H1 (cell line): Measurements from ENCODE around the gene PTBP1. TPM values are rescaled to one million over a fixed set of nuclear protein-coding genes. Genes with fewer than 3 reads are reported as not detected.

ENCODE experiments used
- CTCF ChIA-PET: fragments of 300-600 bp; sonication (Branson Sonifier 250); formaldehyde crosslinking; loops from one replicate; lab custom pipeline; 2021; ENCODE audit not compliant: partially characterized antibody; lab: Charles Lee
- POLR2A ChIA-PET: fragments of 300-600 bp; sonication (Branson Sonifier 250); formaldehyde crosslinking; loops from one replicate; lab custom pipeline; 2021; ENCODE audit warnings: inconsistent platforms; ENCODE audit not compliant: partially characterized antibody; lab: Charles Lee
- DNase-seq, 2 experiments: peaks; one replicate each; pipeline versions ENCODE4 v3.0.0 to v3.0.0-alpha.2; 2010 to 2022; ENCODE audit warnings: low spot score in 2 of 2, low read depth in 1 of 2, mixed read lengths in 1 of 2
- FAIRE-seq: peaks from 2 replicates; lab custom pipeline; 2011; peaks lifted over from hg19 to GRCh38; lab: Jason Lieb, UNC
- H2AFZ ChIP-seq: 2 replicates; pipeline ENCODE4 v1.8.1; 2012; ENCODE audit warnings: low read length, inconsistent platforms
- H2AK5ac ChIP-seq: 2 replicates; pipeline ENCODE4 v1.6.1; 2013; ENCODE audit warnings: low read depth, low read length
- H2BK120ac ChIP-seq: replicated peaks from 2 replicates; pipeline ENCODE3; 2013; ENCODE audit warnings: low read depth, low read length, inconsistent platforms
- H2BK12ac ChIP-seq: 2 replicates; pipeline ENCODE4 v1.6.1; 2013; ENCODE audit warnings: low read depth, low read length
- H2BK15ac ChIP-seq: 2 replicates; pipeline ENCODE4 v1.6.1; 2013; ENCODE audit warnings: low read length
- H2BK20ac ChIP-seq: 2 replicates; pipeline ENCODE4 v1.6.1; 2013; ENCODE audit warnings: low read length
- H2BK5ac ChIP-seq: 2 replicates; pipeline ENCODE4 v1.6.1; 2013; ENCODE audit warnings: low read depth, low read length
- H3K14ac ChIP-seq: 2 replicates; pipeline ENCODE4 v1.6.1; 2013; ENCODE audit warnings: inconsistent platforms; ENCODE audit not compliant: insufficient read length
- H3K18ac ChIP-seq: 2 replicates; pipeline ENCODE4 v1.6.1; 2013; ENCODE audit warnings: low read length; ENCODE audit errors: extremely low read depth
- H3K23ac ChIP-seq: 2 replicates; pipeline ENCODE4 v1.6.1; 2013; ENCODE audit warnings: inconsistent platforms; ENCODE audit not compliant: insufficient read length
- H3K23me2 ChIP-seq: 2 replicates; pipeline ENCODE4 v1.6.1; 2013; ENCODE audit warnings: low read depth, low read length
- H3K27ac ChIP-seq: 2 replicates; pipeline ENCODE4 v1.6.1; 2011; ENCODE audit warnings: low read depth, low read length, inconsistent platforms
- H3K27me3 ChIP-seq, 4 experiments: replicated peaks in 1 of 4; 1 replicate in 1 of 4; 2 replicates in 3 of 4; pipeline versions ENCODE4 v1.6.1 to v1.8.1; 2011 to 2013; ENCODE audit warnings: low read length in 3 of 4, mild to moderate bottlenecking in 3 of 4, inconsistent platforms in 2 of 4, mixed read lengths in 2 of 4, moderate library complexity in 1 of 4; ENCODE audit not compliant: control insufficient read depth in 3 of 4, insufficient read depth in 3 of 4; ENCODE audit errors: extremely low read depth in 1 of 4
- H3K36me3 ChIP-seq, 4 experiments: 2 replicates each; pipeline versions ENCODE4 v1.6.1 to v1.8.1; 2011 to 2013; ENCODE audit warnings: mild to moderate bottlenecking in 4 of 4, low read length in 3 of 4, moderate library complexity in 2 of 4, control low read depth in 1 of 4, inconsistent platforms in 1 of 4; ENCODE audit not compliant: insufficient read depth in 4 of 4, control insufficient read depth in 2 of 4
- H3K4ac ChIP-seq: replicated peaks from 2 replicates; pipeline ENCODE3; 2013; ENCODE audit warnings: low read length, low read depth, mixed read lengths, inconsistent platforms; ENCODE audit not compliant: insufficient read length
- H3K4me1 ChIP-seq, 4 experiments: replicated peaks in 1 of 4; 1 replicate in 1 of 4; 2 replicates in 3 of 4; pipeline versions ENCODE4 v1.6.1 to v1.8.1; 2011 to 2013; ENCODE audit warnings: low read length in 3 of 4, inconsistent platforms in 2 of 4, mixed read lengths in 1 of 4; ENCODE audit not compliant: insufficient read depth in 4 of 4, control insufficient read depth in 3 of 4
- H3K4me2 ChIP-seq, 2 experiments: 2 replicates each; pipeline versions ENCODE4 v1.6.1 to v1.8.1; 2011 to 2013; ENCODE audit warnings: low read depth in 2 of 2, low read length in 2 of 2, control low read depth in 1 of 2, inconsistent platforms in 1 of 2, mild to moderate bottlenecking in 1 of 2; ENCODE audit not compliant: insufficient read depth in 1 of 2
- H3K4me3 ChIP-seq, 4 experiments: fragments of 200-600, 300-600 bp in 1 of 4; sonication (generic), shearing (Covaris generic), sonication (Bioruptor Twin) in 1 of 4; 2 replicates each; pipeline versions ENCODE4 v1.5.1 to v1.8.1; 2011 to 2016; ENCODE audit warnings: low read length in 4 of 4, low read depth in 3 of 4, control low read depth in 2 of 4, inconsistent platforms in 2 of 4, mild to moderate bottlenecking in 2 of 4, mixed read lengths in 1 of 4, moderate library complexity in 1 of 4; ENCODE audit not compliant: insufficient read depth in 2 of 4; ENCODE audit errors: extremely low read depth in 1 of 4
- H3K56ac ChIP-seq: replicated peaks from 2 replicates; pipeline ENCODE3; 2013; ENCODE audit warnings: low read depth, mild to moderate bottlenecking, mixed read lengths, low read length, inconsistent platforms; ENCODE audit not compliant: insufficient read length
- H3K79me1 ChIP-seq: 2 replicates; pipeline ENCODE4 v1.6.1; 2013; ENCODE audit warnings: low read depth, low read length, control low read depth
- H3K79me2 ChIP-seq, 2 experiments: 2 replicates each; pipeline versions ENCODE4 v1.6.1 to v1.8.1; 2012 to 2013; ENCODE audit warnings: low read length in 2 of 2, mild to moderate bottlenecking in 2 of 2, inconsistent platforms in 1 of 2; ENCODE audit not compliant: insufficient read depth in 2 of 2, control insufficient read depth in 1 of 2
- H3K9ac ChIP-seq, 4 experiments: replicated peaks in 1 of 4; 1 replicate in 1 of 4; 2 replicates in 3 of 4; pipeline versions ENCODE4 v1.6.1 to v1.8.1; 2011 to 2013; ENCODE audit warnings: low read depth in 3 of 4, low read length in 3 of 4, control low read depth in 2 of 4, mild to moderate bottlenecking in 2 of 4, moderate library complexity in 2 of 4, inconsistent platforms in 1 of 4; ENCODE audit errors: extremely low read depth in 1 of 4
- H3K9me3 ChIP-seq, 2 experiments: 2 replicates each; pipeline versions ENCODE4 v1.6.1 to v1.8.1; 2012 to 2013; ENCODE audit warnings: mild to moderate bottlenecking in 2 of 2, moderate library complexity in 2 of 2, control low read depth in 1 of 2, inconsistent platforms in 1 of 2, low read depth in 1 of 2, low read length in 1 of 2, mixed read lengths in 1 of 2; ENCODE audit not compliant: insufficient read depth in 2 of 2
- H4K20me1 ChIP-seq, 2 experiments: replicated peaks in 1 of 2; 2 replicates each; pipeline versions ENCODE3 to v1.8.1; 2011 to 2013; ENCODE audit warnings: inconsistent platforms in 2 of 2, low read length in 2 of 2, mild to moderate bottlenecking in 1 of 2; ENCODE audit not compliant: insufficient read depth in 2 of 2, control insufficient read depth in 1 of 2
- H4K5ac ChIP-seq: 2 replicates; pipeline ENCODE4 v1.6.1; 2013; ENCODE audit warnings: low read length, low read depth, mixed read lengths, inconsistent platforms; ENCODE audit not compliant: insufficient read length
- H4K8ac ChIP-seq: 2 replicates; pipeline ENCODE4 v1.8.0; 2013; ENCODE audit warnings: mild to moderate bottlenecking, moderate library complexity, low read length, inconsistent platforms; ENCODE audit not compliant: insufficient read depth; ENCODE audit errors: extremely low read depth
- H4K91ac ChIP-seq: replicated peaks from 2 replicates; pipeline ENCODE3; 2013; ENCODE audit warnings: low read length, mixed read lengths, inconsistent platforms; ENCODE audit not compliant: insufficient read length
- GABPA ChIP-seq: IDR thresholded peaks from 2 replicates; pipeline ENCODE4 v1.6.1; 2011; ENCODE audit warnings: mild to moderate bottlenecking, low read length, moderate library complexity, borderline replicate concordance; ENCODE audit not compliant: insufficient read depth
- GTF2F1 ChIP-seq: IDR thresholded peaks from 2 replicates; pipeline ENCODE4 v1.6.1; 2012; ENCODE audit warnings: low read depth, low read length, improper control_type of control experiment, borderline replicate concordance
- WGBS, 2 experiments: shearing (Covaris generic) in 1 of 2; methylation state at CpG; one replicate each; pipeline versions ENCODE4 v1.1.6 to v1.1.7; 2013 to 2015; ENCODE audit warnings: low lambda C conversion rate in 2 of 2, mixed read lengths in 2 of 2, inconsistent platforms in 1 of 2, low coverage in 1 of 2, missing lambda C conversion rate in 1 of 2; ENCODE audit not compliant: insufficient replicate concordance in 2 of 2, insufficient coverage in 1 of 2, insufficient read length in 1 of 2; ENCODE audit errors: extremely low coverage in 1 of 2, missing lambda C conversion rate in 1 of 2; 5-methylcytosine and 5-hydroxymethylcytosine counted together
- polyA plus RNA-seq, 7 experiments: library from polyadenylated mRNA; depleted of rRNA in 3 of 7; stranded (reverse) in 5 of 7; unstranded in 2 of 7; fragments of >200 nt in 5 of 7; fragments of 200-250 nt in 2 of 7; gene quantifications; 1 replicate in 5 of 7; 2 replicates in 1 of 7; 4 replicates in 1 of 7; pipeline versions ENCODE4 v1.2.1 to v1.2.3, GENCODE V29; 2011 to 2013; ENCODE audit warnings: missing spikeins in 2 of 7, mixed read lengths in 2 of 7
- total RNA-seq: library from RNA; stranded (reverse); fragmentation: NEBNext Ultra II Directional; extraction: Animal tissue kit (Norgen Biotek cat#: 25700); gene quantifications from 2 replicates; pipeline ENCODE4 v1.2.1, GENCODE V29; 2021

The PTBP1 gene
- total and polyA plus RNA-seq, 2 of the 8 experiments (the other 6 are each of a cell fraction or from before 2014, with no cell fraction given), result 528 to 888 TPM

- no peaks in the 10 kb centered on the region for H3K4me1 ChIP-seq
- POLR2A ChIA-PET, result interaction anchor here (1.3 to 2.3 kb wide), 3 partner anchors 35 to 100 kb away, joined by 3 to 9 read pairs (median 4); no protein-coding TSS in a partner anchor
- no peak overlapping the region for H2AFZ ChIP-seq
- no peaks in the 10 kb centered on the region for H3K27me3 ChIP-seq
- CTCF ChIA-PET, result interaction anchor here (1.3 to 1.7 kb wide), 2 partner anchors 68 to 93 kb away, joined by 3 to 5 read pairs; no protein-coding TSS in a partner anchor
- no peaks in the 10 kb centered on the region for H3K79me2 ChIP-seq
- H3K4ac ChIP-seq, result no peak overlapping the region
- 92% methylated on average over 10 of the region's 10 CpGs; no CpG with 5 or more reads in 1 of the 2 experiments for WGBS, 2 experiments
- H4K91ac ChIP-seq, result no peak overlapping the region
- no peak overlapping the region for H2BK5ac ChIP-seq
- H2BK12ac ChIP-seq, result no peak overlapping the region
- H4K5ac ChIP-seq, result no peak overlapping the region
- H4K8ac ChIP-seq, result no peak overlapping the region
- no peak overlapping the region for H3K18ac ChIP-seq
- no peaks in the 10 kb centered on the region for H3K36me3 ChIP-seq
- H3K14ac ChIP-seq, result no peak overlapping the region
- no peak overlapping the region for H3K56ac ChIP-seq
- DNase-seq (no peak), FAIRE-seq (no peak)
- no peak overlapping the region for H3K9ac ChIP-seq
- H3K23ac ChIP-seq, result no peak overlapping the region
- no peak overlapping the region for H2AK5ac ChIP-seq
- no peak overlapping the region for H3K4me2 ChIP-seq
- peaks cover 0 to 6% of the 10 kb centered on the region in 2 experiments; a peak in 1 of 4 replicates for H3K9me3 ChIP-seq
- no peak overlapping the region for H3K4me3 ChIP-seq
- H3K23me2 ChIP-seq, result no peaks in the 10 kb centered on the region
- no peaks in the 10 kb centered on the region for H4K20me1 ChIP-seq
- H2BK120ac ChIP-seq, result no peak overlapping the region
- no peak overlapping the region for H3K27ac ChIP-seq
- H2BK15ac ChIP-seq, result no peak overlapping the region
- no peak overlapping the region for H2BK20ac ChIP-seq
- no peaks in the 10 kb centered on the region; the same call in 1 of the 2 replicates for H3K79me1 ChIP-seq
- TF ChIP-seq GTF2F1 (no peak), GABPA (no peak)
Observed at GRCh38 chr19:763181-763580, 34.1 kb upstream of the PTBP1 start.
